K562 (cell line): ENCODE measurements around the gene MTCL3.

Source experiments
- ATAC-seq: fragments of 200-7000 bp; cut with Tn5 transposase; 3 replicates; pipeline ENCODE4 v1.9.1; 2020; ENCODE audit warnings: moderate library complexity
- BruUV-seq: library from RNA; stranded (reverse); fragments of 400-500 nt; replicated peaks from 2 replicates; lab custom pipeline; 2021; lab: Mats Ljungman, UMichigan
- CTCF ChIA-PET: fragments of 300-600 bp; formaldehyde crosslinking; extraction: SDS; loops from one replicate; lab custom pipeline; 2021; ENCODE audit warnings: low intra/inter-chr PET ratio; lab: Yijun Ruan, JAX
- POLR2A ChIA-PET: fragments of 300-600, 350-650 bp; sonication (Branson Sonifier 250); formaldehyde crosslinking; extraction: SDS; loops from one replicate; lab custom pipeline; 2021; ENCODE audit warnings: antibody characterized with exemption, inconsistent platforms; lab: Yijun Ruan, JAX
- DNase-seq, 4 experiments: peaks; one replicate each; pipeline versions ENCODE4 v3.0.0 to v3.0.0-alpha.2; 2011 to 2018; ENCODE audit warnings: low spot score in 3 of 4, mixed read lengths in 3 of 4; ENCODE audit errors: extremely low read depth in 1 of 4
- FAIRE-seq: peaks from 2 replicates; lab custom pipeline; 2011; peaks lifted over from hg19 to GRCh38; lab: Jason Lieb, UNC
- H2AFZ ChIP-seq: 2 replicates; pipeline ENCODE4 v1.6.0; 2011; ENCODE audit warnings: low read depth, low read length, control low read depth, inconsistent platforms
- H3K27ac ChIP-seq: fragments of 200-600 bp; 3 replicates; pipeline ENCODE4 v1.8.0; 2011; ENCODE audit warnings: low read depth, mild to moderate bottlenecking, control low read depth, inconsistent platforms, low read length, moderate library complexity, mixed read lengths; ENCODE audit errors: extremely low read depth
- H3K27me3 ChIP-seq, 2 experiments: fragments of 300-600 bp in 1 of 2; 2 replicates in 1 of 2; 3 replicates in 1 of 2; pipeline versions ENCODE4 v1.6.0 to v1.8.0; 2011; ENCODE audit warnings: inconsistent platforms in 2 of 2, low read length in 2 of 2, mild to moderate bottlenecking in 1 of 2, mixed read lengths in 1 of 2, moderate library complexity in 1 of 2; ENCODE audit not compliant: control insufficient read depth in 2 of 2, insufficient read depth in 2 of 2
- H3K36me3 ChIP-seq: fragments of 300-600 bp; 3 replicates; pipeline ENCODE4 v1.8.0; 2011; ENCODE audit warnings: mild to moderate bottlenecking, low read length, inconsistent platforms; ENCODE audit not compliant: control insufficient read depth, insufficient read depth
- H3K4me1 ChIP-seq, 2 experiments: fragments of 200-600 bp in 1 of 2; replicated peaks in 1 of 2; 2 replicates in 1 of 2; 3 replicates in 1 of 2; pipeline versions ENCODE4 v1.5.1 to v1.8.0; 2011; ENCODE audit warnings: inconsistent platforms in 2 of 2, low read length in 2 of 2, mild to moderate bottlenecking in 1 of 2, mixed read lengths in 1 of 2, moderate library complexity in 1 of 2; ENCODE audit not compliant: control insufficient read depth in 2 of 2, insufficient read depth in 2 of 2
- H3K4me2 ChIP-seq: 2 replicates; pipeline ENCODE4 v1.6.1; 2011; ENCODE audit warnings: low read length, control low read depth, inconsistent platforms, mixed read lengths; ENCODE audit not compliant: insufficient read depth
- H3K4me3 ChIP-seq: fragments of 200-600 bp; sonication (generic), shearing (Covaris generic); 2 replicates; pipeline ENCODE4 v1.5.1; 2016; ENCODE audit warnings: control low read depth, inconsistent platforms
- H3K79me2 ChIP-seq: fragments of 200-600 bp; 3 replicates; pipeline ENCODE4 v1.8.0; 2011; ENCODE audit warnings: low read length, inconsistent platforms; ENCODE audit not compliant: control insufficient read depth, insufficient read depth
- H3K9ac ChIP-seq, 2 experiments: 2 replicates each; pipeline versions ENCODE4 v1.6.0 to v1.6.1; 2011; ENCODE audit warnings: low read depth in 2 of 2, low read length in 2 of 2, control low read depth in 1 of 2, inconsistent platforms in 1 of 2, mild to moderate bottlenecking in 1 of 2, mixed read lengths in 1 of 2; ENCODE audit not compliant: insufficient read depth in 1 of 2
- H3K9me1 ChIP-seq: one replicate; pipeline ENCODE4 v1.6.0; 2011; ENCODE audit warnings: inconsistent platforms, mild to moderate bottlenecking, low read length, moderate library complexity; ENCODE audit not compliant: control insufficient read depth, insufficient read depth
- H3K9me3 ChIP-seq: replicated peaks from 2 replicates; pipeline ENCODE4 v1.5.1; 2011; ENCODE audit warnings: low read depth, low read length, inconsistent platforms; ENCODE audit not compliant: control insufficient read depth, insufficient read depth
- H4K20me1 ChIP-seq: replicated peaks from 2 replicates; pipeline ENCODE4 v1.6.1; 2011; ENCODE audit warnings: low read length, inconsistent platforms, mixed read lengths; ENCODE audit not compliant: control insufficient read depth, insufficient read depth
- BRD9 ChIP-seq: fragments of 450-650 bp; IDR thresholded peaks from 2 replicates; pipeline ENCODE4 v1.6.1; 2018; ENCODE audit warnings: low read depth; ENCODE audit not compliant: partially characterized antibody
- ETV5 ChIP-seq: sonication (generic); formaldehyde crosslinking; IDR thresholded peaks from 2 replicates; pipeline ENCODE4 v1.4.0; 2020; ENCODE audit warnings: low read depth, mild to moderate bottlenecking, missing genetic modification reagents
- FOXA3 ChIP-seq, 2 experiments: fragments of 450-650 bp in 1 of 2; sonication (generic) in 1 of 2; formaldehyde crosslinking; IDR thresholded peaks in 1 of 2; conservative IDR thresholded peaks in 1 of 2; 2 replicates each; pipeline versions ENCODE4 v1.4.0 to v1.8.0; 2020 to 2022; ENCODE audit warnings: mild to moderate bottlenecking in 2 of 2, missing genetic modification reagents in 1 of 2
- KLF10 ChIP-seq: fragments of 250-450 bp; sonication (Bioruptor Pico); IDR thresholded peaks from 2 replicates; pipeline ENCODE4 v1.6.1; 2021; ENCODE audit warnings: matching md5 sums
- SAFB ChIP-seq: fragments of 200-400 bp; formaldehyde crosslinking; IDR thresholded peaks from 2 replicates; pipeline ENCODE4 v1.6.1; 2017; ENCODE audit warnings: low read depth, low read length, borderline replicate concordance
- SREBF2 ChIP-seq: sonication (generic); formaldehyde crosslinking; IDR thresholded peaks from 2 replicates; pipeline ENCODE4 v1.4.0; 2020; ENCODE audit warnings: mild to moderate bottlenecking, missing genetic modification reagents
- ZFP36 ChIP-seq: fragments of 150-350 bp; IDR thresholded peaks from 2 replicates; pipeline ENCODE4 v1.6.1; 2018; ENCODE audit warnings: low read length, low read depth; ENCODE audit not compliant: partially characterized antibody
- ZNF184 ChIP-seq: sonication (generic); formaldehyde crosslinking; IDR thresholded peaks from 2 replicates; pipeline ENCODE4 v1.5.0; 2020; ENCODE audit warnings: missing genetic modification reagents
- ZNF24 ChIP-seq: fragments of 450-650 bp; IDR thresholded peaks from 2 replicates; pipeline ENCODE4 v1.6.1; 2016
- ZNF354B ChIP-seq: fragments of 250-450 bp; sonication (Bioruptor Pico); IDR thresholded peaks from 2 replicates; pipeline ENCODE4 v1.4.0; 2020
- ZNF766 ChIP-seq: fragments of 200-800 bp; sonication (Bioruptor generic); conservative IDR thresholded peaks from 2 replicates; pipeline ENCODE4 v1.6.1; 2016; ENCODE audit warnings: missing genetic modification characterization, missing compliant biosample characterization
- WGBS: fragments of 100-300 bp; shearing (Covaris generic); methylation state at CpG from one replicate; pipeline ENCODE4 v1.1.6; 2016; ENCODE audit warnings: low coverage, mixed read lengths; ENCODE audit not compliant: insufficient coverage; ENCODE audit errors: missing lambda C conversion rate; 5-methylcytosine and 5-hydroxymethylcytosine counted together
- in situ Hi-C: fragments of 300-500 bp; cut with MboI; formaldehyde crosslinking; loops from 4 replicates; pipeline ENCODE4 v1.15.0; 2018; ENCODE audit warnings: inconsistent platforms, mixed read lengths
- intact Hi-C: fragments of 100-400 bp; cut with micrococcal nuclease; formaldehyde crosslinking; loops from 2 replicates; pipeline ENCODE4 v1.14.2; 2022

MTCL3 gene

DNA sequence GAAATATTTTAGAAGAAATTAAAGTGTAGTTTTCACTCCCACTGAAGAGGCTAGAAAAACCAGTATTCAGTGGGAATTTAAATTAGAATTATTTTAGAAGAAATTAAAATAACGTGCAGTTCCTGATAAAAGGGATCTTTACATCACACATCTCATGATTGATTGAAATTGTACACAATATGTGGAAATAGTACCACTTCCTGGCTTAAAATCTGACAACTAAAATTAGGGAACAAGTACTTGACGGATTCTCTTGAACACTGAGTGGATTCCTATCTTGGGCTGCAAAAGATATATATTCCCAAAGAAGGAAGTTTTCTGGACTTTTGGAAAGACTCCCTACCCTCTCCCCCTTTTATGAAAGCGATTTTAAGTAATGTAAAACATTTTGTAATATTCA lies 14.6 kb upstream of the MTCL3 start:
- H3K9me3 ChIP-seq = no peaks in the 10 kb centered on the region
- FAIRE-seq = no peak
- no peak overlapping the region for H3K4me2 ChIP-seq
- no TSS peak for BruUV-seq
- no peaks in the 10 kb centered on the region for H3K79me2 ChIP-seq
- no peaks in the 10 kb centered on the region for H3K36me3 ChIP-seq
- POLR2A ChIA-PET = no interaction called here
- no peak overlapping the region for H3K4me3 ChIP-seq
- DNase-seq = no peak
- no peak for TF ChIP-seq KLF10 (CRISPR knock-in tag)
- no peak for TF ChIP-seq ZNF184
- TF ChIP-seq SREBF2 (CRISPR knock-in tag) = no peak
- no peak for TF ChIP-seq ETV5 (CRISPR knock-in tag)
- no peak for TF ChIP-seq ZFP36
- TF ChIP-seq ZNF766 = no peak
- TF ChIP-seq ZNF24 = no peak
- no peak for TF ChIP-seq BRD9
- no peak for TF ChIP-seq SAFB
- TF ChIP-seq FOXA3 (CRISPR knock-in tag; conservative IDR thresholded peaks at IDR 0.05 in 1 of 2, IDR thresholded peaks at IDR 0.05 in 1 of 2) = no peak
- no peak for TF ChIP-seq ZNF354B
- TF ChIP-seq, all 486 proteins: peak for 0
- no peaks in the 10 kb centered on the region for H4K20me1 ChIP-seq
- no peak for ATAC-seq
- no peak overlapping the region for H3K9ac ChIP-seq
- WGBS = 0% methylated on average over 3 of the region's 3 CpGs
- H3K4me1 ChIP-seq = no peaks in the 10 kb centered on the region
- H3K27me3 ChIP-seq = no peaks in the 10 kb centered on the region
- CTCF ChIA-PET = no interaction called here
- no peak overlapping the region for H3K27ac ChIP-seq
- in situ Hi-C loops = no loop called here
- H3K9me1 ChIP-seq = no peaks in the 10 kb centered on the region
- no peak overlapping the region for H2AFZ ChIP-seq
- intact Hi-C loops = no loop called here
